Stimulated activated naive B cell treated with anti-CD40 and anti-IgM and Interleukin-4, amounts not matched to agents 10 μg/mL and 1 μg/mL and 100 μg/mL, for 72 hours (primary cell): Measurements from ENCODE around the gene FGFR4.
"Not testable (repeated sequence)": the region's sequence is repeated elsewhere in the genome, so short reads cannot be mapped to it uniquely, and the experiment has no call there.

ENCODE experiments used
- ATAC-seq, 2 donors: fragments of 150-1000 bp; cut with Tn5 transposase; replicated peaks; 2 replicates each; pipeline ENCODE4 v1.10.0; 2021; ENCODE audit warnings: moderate library complexity in 1 of 2
- DNase-seq: peaks from one replicate; pipeline ENCODE4 v3.0.0; 2021
- H3K27ac Mint-ChIP-seq: one replicate; pipeline ENCODE4 v1.8.0; 2022; ENCODE audit warnings: mild to moderate bottlenecking, mixed read lengths
- H3K27me3 Mint-ChIP-seq, 2 donors: one replicate each; pipeline ENCODE4 v1.8.0; 2022; ENCODE audit warnings: mixed read lengths in 2 of 2
- H3K36me3 Mint-ChIP-seq, 2 donors: one replicate each; pipeline ENCODE4 v1.8.0; 2022; ENCODE audit warnings: mixed read lengths in 2 of 2, mild to moderate bottlenecking in 1 of 2
- H3K4me1 Mint-ChIP-seq, 2 donors: one replicate each; pipeline ENCODE4 v1.8.0; 2022; ENCODE audit warnings: mixed read lengths in 2 of 2, mild to moderate bottlenecking in 1 of 2
- H3K4me3 Mint-ChIP-seq, 2 donors: one replicate each; pipeline ENCODE4 v1.8.0; 2022; ENCODE audit warnings: mild to moderate bottlenecking in 2 of 2, mixed read lengths in 2 of 2, moderate library complexity in 1 of 2
- H3K9me3 Mint-ChIP-seq, 2 donors: one replicate each; pipeline ENCODE4 v1.8.0; 2022; ENCODE audit warnings: mixed read lengths in 2 of 2, mild to moderate bottlenecking in 1 of 2

Gene FGFR4

GRCh38 chr5:177086654-177087397, at the start of gene FGFR4:
TSS of gene FGFR4 (plus strand) at chr5:177086915. CDS start at chr5:177089603, 2,688 bp downstream.
- Mint-ChIP-seq H3K27me3 (peaks cover 17 to 28% of the 10 kb centered on the region in 2 donors), H3K27ac (peak within 1 kb of the TSS; percentile 0), H3K9me3 (no peaks in the 10 kb centered on the region), H3K36me3 (no peaks in the 10 kb centered on the region), H3K4me3 (peak within 1 kb of the TSS; percentile 72 to 73), H3K4me1 (peaks cover 19 to 22% of the 10 kb centered on the region in 2 donors)
- DNase-seq (peak; percentile 53), ATAC-seq (peak; percentile 83 to 85)

DNA sequence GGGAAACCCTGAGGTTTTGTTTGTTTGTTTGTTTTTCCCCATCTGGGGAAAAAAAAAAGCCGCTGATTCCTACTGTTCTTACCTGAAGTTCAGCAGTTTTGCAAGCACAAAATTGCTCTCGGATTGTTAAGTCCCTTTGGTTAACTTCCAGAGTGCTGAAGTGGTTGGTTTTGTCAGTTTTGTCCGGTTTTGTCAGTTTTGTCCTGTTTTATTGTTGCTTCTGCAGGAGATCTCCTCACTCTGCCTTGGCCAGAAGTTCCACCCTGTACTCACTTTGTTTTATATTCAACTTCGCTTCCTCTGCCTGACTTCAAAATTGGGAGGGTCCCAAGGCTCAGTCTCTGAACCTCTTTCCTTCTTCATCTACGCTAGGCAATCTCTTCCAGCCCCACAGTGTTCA, 49.8 kb upstream of the FGFR4 start:
- ATAC-seq = no peak
- Mint-ChIP-seq H3K27ac (no peak overlapping the region), H3K9me3 (no peaks in the 10 kb centered on the region), H3K36me3 (peaks cover 19 to 39% of the 10 kb centered on the region in 2 donors), H3K27me3 (no peaks in the 10 kb centered on the region), H3K4me3 (no peak overlapping the region), H3K4me1 (peaks cover 3 to 12% of the 10 kb centered on the region in 2 donors)
- DNase-seq = no peak

- DNase-seq (no peak), ATAC-seq (no peak)
- H3K4me3 Mint-ChIP-seq = no peak overlapping the region
- H3K36me3 Mint-ChIP-seq = peaks cover 18 to 34% of the 10 kb centered on the region in 2 donors
- H3K9me3 Mint-ChIP-seq = no peaks in the 10 kb centered on the region
- no peaks in the 10 kb centered on the region for H3K27me3 Mint-ChIP-seq
- no peak overlapping the region for H3K27ac Mint-ChIP-seq
- peaks cover 4 to 5% of the 10 kb centered on the region in 2 donors for H3K4me1 Mint-ChIP-seq
Observed at GRCh38 chr5:177040814-177041420, 45.8 kb upstream of the FGFR4 start.

DNA sequence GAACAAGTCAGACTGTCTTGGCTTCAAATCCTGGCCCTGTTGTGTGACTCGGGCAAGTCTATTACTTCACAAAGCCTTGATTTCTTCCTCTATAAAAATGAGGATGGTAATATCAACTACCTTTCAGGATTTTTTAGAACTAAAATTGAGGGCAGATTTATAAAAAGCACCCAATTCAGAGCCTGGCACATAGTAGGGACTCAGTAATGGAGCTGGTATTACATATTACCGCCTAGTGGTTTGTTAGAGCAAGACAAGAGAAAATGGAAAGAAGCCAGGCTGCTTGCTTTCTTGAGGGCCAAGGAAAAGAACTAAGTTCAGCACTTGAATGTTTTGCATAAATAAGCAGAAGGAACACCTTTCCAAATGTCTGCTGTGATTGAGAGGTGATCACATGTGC, 44.8 kb upstream of the FGFR4 start:
- Mint-ChIP-seq H3K9me3 (no peaks in the 10 kb centered on the region), H3K4me3 (no peak overlapping the region), H3K4me1 (peaks cover 2 to 5% of the 10 kb centered on the region in 2 donors), H3K36me3 (peaks cover 16 to 31% of the 10 kb centered on the region in 2 donors), H3K27ac (no peak overlapping the region), H3K27me3 (no peaks in the 10 kb centered on the region)
- no peak for ATAC-seq
- DNase-seq = no peak

DNA sequence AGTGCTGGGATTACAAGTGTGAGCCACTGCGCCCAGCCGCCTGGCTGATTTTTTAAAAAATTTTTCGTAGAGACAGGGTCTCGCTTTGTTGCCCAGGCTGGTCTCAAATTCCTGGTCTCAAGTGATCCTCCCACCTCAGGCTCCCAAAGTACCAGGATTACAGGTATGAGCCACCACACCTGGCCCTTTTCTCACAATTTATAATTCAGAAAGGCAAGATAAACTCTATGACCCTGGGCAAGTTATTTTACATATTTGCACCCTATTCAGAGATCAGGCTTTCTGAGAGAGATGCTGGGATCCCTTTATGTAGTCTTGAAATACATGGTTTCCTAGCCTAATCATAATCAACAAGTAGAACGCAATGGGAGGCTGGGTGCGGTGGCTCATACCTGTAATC, 43.6 kb upstream of the FGFR4 start:
- DNase-seq (no peak), ATAC-seq (no peak)
- peaks cover 2 to 5% of the 10 kb centered on the region in 2 donors for H3K4me1 Mint-ChIP-seq
- no peaks in the 10 kb centered on the region for H3K27me3 Mint-ChIP-seq
- H3K4me3 Mint-ChIP-seq = no peak overlapping the region
- peaks cover 23 to 38% of the 10 kb centered on the region in 2 donors for H3K36me3 Mint-ChIP-seq
- no peaks in the 10 kb centered on the region for H3K9me3 Mint-ChIP-seq
- no peak overlapping the region for H3K27ac Mint-ChIP-seq

GRCh38 chr5:177043958-177044357, 42.8 kb upstream of the FGFR4 start:
- Mint-ChIP-seq H3K27me3 (no peaks in the 10 kb centered on the region), H3K9me3 (no peaks in the 10 kb centered on the region), H3K4me1 (peaks cover 2 to 5% of the 10 kb centered on the region in 2 donors), H3K36me3 (peaks cover 23 to 38% of the 10 kb centered on the region in 2 donors), H3K4me3 (no peak overlapping the region), H3K27ac (no peak overlapping the region)
- DNase-seq (no peak), ATAC-seq (no peak)

DNA sequence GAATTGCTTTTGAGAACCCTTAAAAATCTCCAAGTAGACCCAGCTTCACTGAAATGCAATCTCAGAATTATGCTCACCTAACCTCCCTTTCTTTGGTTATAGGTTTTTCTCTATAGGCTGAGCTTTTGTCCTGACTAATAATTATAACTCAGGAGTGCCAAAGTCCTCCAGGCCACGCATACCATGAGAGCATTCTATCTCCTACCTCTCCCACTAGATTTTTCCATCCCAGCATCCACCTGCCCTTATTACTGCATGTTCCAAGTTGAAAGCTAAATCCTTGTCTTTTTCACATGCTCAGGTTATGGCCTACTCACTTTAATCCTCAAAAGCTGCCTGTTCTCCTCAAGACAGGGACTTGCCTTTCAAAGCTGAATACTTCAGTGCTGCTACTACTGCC, 42.1 kb upstream of the FGFR4 start:
- no peak for ATAC-seq
- peaks cover 26 to 44% of the 10 kb centered on the region in 2 donors for H3K36me3 Mint-ChIP-seq
- H3K4me3 Mint-ChIP-seq = no peak overlapping the region
- no peaks in the 10 kb centered on the region for H3K27me3 Mint-ChIP-seq
- DNase-seq = no peak
- peaks cover 2 to 5% of the 10 kb centered on the region in 2 donors for H3K4me1 Mint-ChIP-seq
- no peaks in the 10 kb centered on the region for H3K9me3 Mint-ChIP-seq
- no peak overlapping the region for H3K27ac Mint-ChIP-seq

DNA sequence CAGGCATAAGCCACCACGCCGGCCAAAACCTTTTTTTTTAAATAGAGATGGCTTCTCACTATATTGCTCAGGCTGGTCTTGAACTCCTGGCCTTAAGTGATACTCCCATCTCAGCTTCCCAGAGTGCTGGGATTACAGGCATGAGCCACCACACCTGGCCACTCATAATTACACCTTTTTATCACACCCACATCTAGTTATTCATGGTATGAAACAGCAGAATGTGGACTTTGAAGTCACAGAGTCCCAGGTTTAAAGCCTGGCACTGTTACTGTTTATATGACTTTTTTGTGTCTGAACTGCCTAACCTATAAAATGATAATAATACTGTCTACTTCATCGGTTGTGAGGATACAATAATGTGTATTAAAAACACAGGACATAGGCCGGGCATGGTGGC, 41.1 kb upstream of the FGFR4 start:
- Mint-ChIP-seq H3K27me3 (no peaks in the 10 kb centered on the region), H3K4me1 (peaks cover 2 to 5% of the 10 kb centered on the region in 2 donors), H3K4me3 (no peak overlapping the region), H3K9me3 (no peaks in the 10 kb centered on the region), H3K36me3 (peaks cover 28 to 49% of the 10 kb centered on the region in 2 donors), H3K27ac (no peak overlapping the region)
- ATAC-seq = no peak
- no peak for DNase-seq

DNA sequence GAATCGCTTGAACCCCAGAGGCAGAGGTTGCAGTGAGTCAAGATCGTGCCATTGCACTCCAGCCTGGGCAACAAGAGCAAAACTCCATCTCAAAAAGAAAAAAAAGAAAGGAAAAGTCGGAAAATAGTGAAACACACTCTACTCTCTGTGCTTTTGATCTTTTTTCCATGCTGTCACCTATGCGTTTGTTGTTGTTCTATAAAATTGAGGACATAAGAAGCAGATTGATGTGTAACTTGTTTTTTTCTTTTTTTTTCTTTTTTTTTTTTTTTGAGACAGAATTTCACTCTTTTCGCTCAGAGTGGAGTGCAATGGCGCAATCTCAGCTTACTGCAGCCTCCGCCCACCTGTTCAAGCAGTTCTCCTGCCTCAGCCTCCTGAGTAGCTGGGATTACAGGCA, 38.2 kb upstream of the FGFR4 start:
- H3K27ac Mint-ChIP-seq, ATAC-seq, H3K27me3 Mint-ChIP-seq, DNase-seq, H3K9me3 Mint-ChIP-seq, H3K4me1 Mint-ChIP-seq, H3K4me3 Mint-ChIP-seq: not testable (repeated sequence)
- H3K36me3 Mint-ChIP-seq = peaks cover 26 to 42% of the 10 kb centered on the region in 2 donors

DNA sequence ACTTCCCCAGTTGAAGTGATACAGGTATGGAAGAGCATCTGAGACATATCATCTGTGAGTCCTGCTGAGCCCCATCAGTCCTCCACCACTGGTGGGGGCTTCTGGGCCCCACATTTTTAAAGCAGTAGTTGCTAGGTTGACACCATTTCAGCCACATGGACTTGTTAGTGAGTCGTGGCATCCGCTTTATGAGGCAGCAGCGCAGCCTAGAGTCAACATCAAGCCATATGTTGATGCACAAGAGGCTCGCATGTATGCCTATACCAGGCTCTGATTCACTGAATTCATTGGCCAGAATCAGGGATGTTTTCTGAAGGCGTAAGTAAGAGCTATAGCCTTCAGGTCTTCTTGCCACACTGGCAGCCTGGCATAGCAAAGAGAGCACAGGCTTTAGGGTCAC, 37.4 kb upstream of the FGFR4 start:
- Mint-ChIP-seq H3K4me1 (no peaks in the 10 kb centered on the region), H3K27me3 (no peaks in the 10 kb centered on the region), H3K9me3 (no peaks in the 10 kb centered on the region), H3K4me3 (no peak overlapping the region), H3K36me3 (peaks cover 20 to 35% of the 10 kb centered on the region in 2 donors), H3K27ac (no peak overlapping the region)
- ATAC-seq (no peak), DNase-seq (no peak)

DNA sequence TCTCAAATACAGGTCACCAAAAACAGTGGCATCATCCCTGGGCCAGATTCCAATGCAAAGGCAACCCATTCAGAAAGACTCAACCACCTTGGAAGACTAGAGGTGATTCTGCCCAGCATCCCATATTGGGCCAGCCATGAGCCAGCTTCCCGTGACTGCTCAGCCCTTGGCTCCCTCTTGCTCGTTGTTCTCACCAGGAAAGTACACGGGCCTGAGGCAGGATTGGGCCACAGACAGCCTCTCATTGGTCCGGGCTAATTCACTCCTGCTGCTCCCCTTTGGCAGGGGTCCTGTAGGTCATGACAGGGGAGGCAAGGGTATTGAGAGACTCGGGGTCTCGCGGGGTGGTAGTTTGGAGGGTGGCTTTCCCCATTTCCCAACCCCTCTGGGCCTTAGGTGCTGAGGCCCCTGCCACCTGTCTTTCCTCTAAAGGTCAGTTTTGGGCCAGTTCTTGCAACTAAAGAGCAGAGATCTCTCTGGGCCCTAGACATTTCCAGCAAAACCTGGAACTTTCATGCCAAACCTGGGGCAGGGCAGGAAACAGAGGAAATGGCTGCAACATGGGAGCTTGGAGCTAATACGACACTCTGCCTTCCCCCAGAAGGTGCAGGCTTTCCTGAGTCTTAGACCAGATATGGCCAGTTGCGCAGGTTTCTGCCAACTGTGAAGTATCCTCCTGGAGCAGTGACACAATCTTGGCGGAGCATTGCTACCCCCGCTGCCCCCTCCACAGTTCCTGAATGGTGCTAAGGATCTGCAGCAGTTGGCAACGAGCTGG, 22.0 kb upstream of the FGFR4 start:
- Mint-ChIP-seq H3K27ac (no peak overlapping the region), H3K36me3 (peaks cover 25 to 47% of the 10 kb centered on the region in 2 donors), H3K27me3 (no peaks in the 10 kb centered on the region), H3K4me1 (peaks cover 4% of the 10 kb centered on the region in 2 donors), H3K9me3 (no peaks in the 10 kb centered on the region), H3K4me3 (no peak overlapping the region)
- ATAC-seq (no peak), DNase-seq (no peak)

GRCh38 chr5:177065491-177065890, 21.2 kb upstream of the FGFR4 start:
- Mint-ChIP-seq H3K27ac (no peak overlapping the region), H3K9me3 (no peaks in the 10 kb centered on the region), H3K4me1 (peaks cover 4 to 9% of the 10 kb centered on the region in 2 donors), H3K27me3 (no peaks in the 10 kb centered on the region), H3K4me3 (no peak overlapping the region), H3K36me3 (peaks cover 24 to 43% of the 10 kb centered on the region in 2 donors)
- ATAC-seq (no peak), DNase-seq (no peak)

DNA sequence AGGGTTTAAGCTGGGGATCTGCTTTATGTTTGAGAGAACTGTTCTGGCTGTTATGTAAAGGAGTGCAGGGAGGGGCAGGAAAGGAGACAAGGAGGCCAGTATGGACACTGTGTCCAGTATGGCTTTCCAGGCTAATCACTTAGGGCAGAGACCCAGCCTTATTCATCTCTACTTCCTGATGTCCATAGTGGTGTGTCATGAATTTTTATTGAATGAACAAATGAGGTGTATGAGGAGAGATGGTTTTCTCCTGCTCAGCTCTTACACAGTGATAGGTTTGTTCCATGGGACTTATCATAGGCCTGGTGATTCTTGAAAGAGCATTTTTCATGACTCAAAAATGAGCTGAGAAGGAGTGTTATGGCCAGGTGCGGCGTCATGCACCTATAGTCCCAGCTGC, 20.5 kb upstream of the FGFR4 start:
- no peaks in the 10 kb centered on the region for H3K9me3 Mint-ChIP-seq
- H3K4me1 Mint-ChIP-seq = peaks cover 11 to 16% of the 10 kb centered on the region in 2 donors
- no peaks in the 10 kb centered on the region for H3K27me3 Mint-ChIP-seq
- no peak overlapping the region for H3K4me3 Mint-ChIP-seq
- ATAC-seq = no peak
- H3K36me3 Mint-ChIP-seq = peaks cover 22 to 43% of the 10 kb centered on the region in 2 donors
- no peak for DNase-seq
- H3K27ac Mint-ChIP-seq = no peak overlapping the region

DNA sequence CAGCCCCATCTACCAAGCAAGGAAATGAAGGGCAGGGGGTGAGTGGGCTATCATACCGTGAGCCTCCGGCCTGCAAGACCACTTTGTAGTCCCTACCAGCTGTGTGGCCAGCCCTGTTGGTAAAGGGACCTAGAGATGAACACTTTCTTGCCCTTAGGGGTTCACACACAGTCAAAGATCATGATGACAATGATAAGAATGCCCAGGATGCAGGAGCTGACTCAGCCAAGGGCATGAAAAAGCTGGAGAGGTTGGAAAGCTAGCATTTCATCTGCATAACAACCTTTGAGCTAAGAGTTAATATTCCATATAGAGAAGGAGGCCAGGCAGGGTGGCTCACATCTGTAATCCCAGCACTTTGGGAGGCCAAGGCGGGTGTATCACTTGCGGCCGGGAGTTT, 19.2 kb upstream of the FGFR4 start:
- DNase-seq = no peak
- no peak for ATAC-seq
- Mint-ChIP-seq H3K27me3 (no peaks in the 10 kb centered on the region), H3K4me3 (no peak overlapping the region), H3K9me3 (no peaks in the 10 kb centered on the region), H3K27ac (no peak overlapping the region), H3K36me3 (peaks cover 21 to 42% of the 10 kb centered on the region in 2 donors), H3K4me1 (peaks cover 19 to 29% of the 10 kb centered on the region in 2 donors)
